GM19324 (cell line): ENCODE data around the gene MYO1D.
A peak's percentile ranks its signal among the peaks of the same experiment; 100 is the strongest.

ENCODE experiments used
- ATAC-seq: cut with Tn5 transposase; IDR thresholded peaks from one replicate; pipeline ENCODE4 v1.9.1; 2021; ENCODE audit warnings: mild to moderate bottlenecking, moderate library complexity; ENCODE audit not compliant: unreplicated experiment, low FRiP score

The MYO1D gene

DNA sequence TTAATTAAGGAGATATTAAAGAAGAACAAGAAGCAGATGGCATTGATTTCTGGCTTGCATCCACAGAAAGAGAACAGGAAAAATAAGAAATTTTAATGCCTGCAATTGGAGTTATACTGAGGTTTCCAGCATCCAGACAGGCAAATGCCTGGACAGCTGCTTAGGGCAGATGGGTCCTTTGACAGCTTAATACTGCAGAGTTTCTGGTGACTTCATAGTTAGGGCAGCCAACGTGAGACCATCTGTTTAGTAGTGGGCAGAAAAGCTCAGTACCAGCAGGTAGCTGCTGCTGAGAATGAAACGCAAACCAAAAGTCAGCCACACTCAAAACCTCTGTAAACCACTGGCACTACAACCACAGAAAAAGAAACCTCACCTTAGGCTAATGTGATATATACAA, 280.3 kb downstream of the MYO1D start:
- no peak for ATAC-seq

DNA sequence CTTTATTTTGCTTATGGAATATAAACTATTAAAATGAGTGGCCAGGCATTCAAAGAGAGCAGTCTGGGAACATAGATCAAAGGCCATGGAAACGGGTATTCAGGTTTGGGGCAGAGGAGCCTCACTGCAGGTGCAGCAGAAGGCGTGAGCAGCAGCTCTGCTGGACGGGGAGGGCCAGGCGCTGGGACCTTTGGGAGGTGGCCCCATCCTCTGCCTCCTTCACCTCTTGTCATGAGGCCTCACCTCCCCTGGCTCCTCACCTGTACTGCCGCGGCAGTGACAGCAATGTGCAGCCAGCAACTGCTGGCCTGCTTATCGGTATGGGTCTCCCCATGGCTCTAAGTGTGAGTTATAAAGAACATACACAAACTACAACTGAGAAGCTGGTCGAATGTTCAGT, 280.7 kb downstream of the MYO1D start:
- ATAC-seq: no peak

DNA sequence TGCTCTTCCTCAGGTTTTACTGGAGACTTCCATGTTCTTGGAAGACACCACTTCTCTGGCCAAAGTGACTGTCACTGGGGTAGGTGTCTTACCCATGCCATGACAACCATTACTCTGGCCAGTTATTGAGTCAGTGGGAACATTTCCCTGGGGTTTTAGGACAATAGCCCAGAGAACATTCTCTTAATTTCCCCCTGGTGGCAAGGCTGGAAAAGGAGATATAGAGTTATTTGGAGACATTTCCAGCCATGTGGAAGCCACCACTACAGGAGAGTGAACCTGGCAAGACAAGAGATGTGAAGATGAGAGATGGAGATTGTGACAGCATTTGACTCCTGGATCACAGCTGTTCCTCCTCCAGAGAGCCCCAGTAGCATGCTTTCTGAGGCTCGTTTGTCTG, 283.9 kb downstream of the MYO1D start:
- ATAC-seq: no peak

DNA sequence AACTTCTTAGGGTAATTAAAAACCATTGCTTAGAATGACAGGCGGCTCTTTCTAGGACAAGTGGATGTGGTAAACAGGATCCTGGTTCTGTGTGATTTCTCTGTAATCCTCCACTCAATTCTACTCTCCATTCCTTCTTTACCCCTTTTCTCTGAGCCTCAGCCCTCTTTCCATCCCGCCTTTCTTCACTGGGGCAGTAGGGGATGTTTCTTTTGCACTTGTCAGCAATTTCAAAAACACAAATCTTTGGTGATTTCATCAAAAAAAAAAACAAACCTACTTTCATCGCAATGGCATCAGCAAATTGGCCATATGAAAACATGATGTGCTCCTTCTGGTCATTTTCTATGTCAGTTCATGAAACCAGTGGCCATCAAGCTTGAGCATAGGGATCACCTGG, 285.5 kb downstream of the MYO1D start:
- ATAC-seq: no peak

DNA sequence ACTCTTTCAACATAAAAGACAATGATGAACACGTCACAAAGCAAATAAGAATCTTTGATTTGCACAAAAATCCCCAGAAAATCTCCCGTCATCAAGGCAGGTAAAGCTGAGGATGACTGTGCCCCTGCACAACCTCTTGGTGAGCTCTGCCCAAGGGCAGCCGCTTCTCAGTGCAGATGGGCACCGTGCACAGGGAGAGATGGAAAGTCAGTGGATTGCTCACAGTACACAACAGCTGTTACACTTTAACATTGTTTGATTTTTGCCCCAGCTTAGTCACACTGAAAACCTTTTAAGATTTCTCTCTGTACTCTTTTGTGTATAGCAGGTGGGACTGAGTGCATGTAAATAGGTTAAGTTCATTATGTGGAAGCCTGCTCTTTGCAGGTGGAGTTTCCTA, 285.9 kb downstream of the MYO1D start:
- no peak for ATAC-seq

DNA sequence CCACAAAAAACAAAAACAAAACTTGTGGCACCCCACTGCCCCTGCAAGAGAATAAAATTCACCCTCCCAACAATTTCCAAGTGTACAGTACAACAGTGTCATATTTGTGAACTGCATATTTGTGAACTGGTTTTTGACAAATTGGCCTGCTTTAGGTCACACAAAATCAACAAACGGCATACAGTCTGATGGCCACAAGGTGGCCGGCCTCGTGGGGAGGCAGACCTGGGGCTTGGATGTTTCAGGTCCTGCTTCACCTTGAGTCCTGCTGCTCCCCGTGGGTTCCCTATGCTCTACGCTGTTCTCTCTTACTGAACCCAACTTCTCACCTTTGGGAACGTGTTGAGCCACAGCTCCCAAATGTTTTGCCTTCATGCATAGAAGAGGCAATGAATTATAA, 287.9 kb downstream of the MYO1D start:
- ATAC-seq: no peak

DNA sequence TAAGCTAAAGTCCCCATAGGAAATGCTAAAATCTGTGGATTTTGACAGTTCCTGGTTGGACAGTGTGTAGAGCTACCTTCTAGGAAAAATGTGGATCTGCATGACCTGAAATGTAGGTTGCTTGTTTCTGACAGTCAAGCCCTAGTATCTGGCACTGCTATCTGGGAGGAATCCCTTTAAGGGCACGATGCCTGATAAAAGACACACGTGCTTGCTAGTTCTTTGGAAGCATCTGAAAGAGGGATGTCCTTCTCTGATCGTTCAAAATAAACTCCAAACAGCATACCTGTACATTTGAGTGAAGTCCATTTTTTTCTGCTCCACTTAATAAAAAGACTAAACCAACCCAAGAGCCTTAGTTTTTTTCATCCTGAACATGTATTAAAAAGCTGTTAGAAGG, 288.8 kb downstream of the MYO1D start:
- no peak for ATAC-seq

DNA sequence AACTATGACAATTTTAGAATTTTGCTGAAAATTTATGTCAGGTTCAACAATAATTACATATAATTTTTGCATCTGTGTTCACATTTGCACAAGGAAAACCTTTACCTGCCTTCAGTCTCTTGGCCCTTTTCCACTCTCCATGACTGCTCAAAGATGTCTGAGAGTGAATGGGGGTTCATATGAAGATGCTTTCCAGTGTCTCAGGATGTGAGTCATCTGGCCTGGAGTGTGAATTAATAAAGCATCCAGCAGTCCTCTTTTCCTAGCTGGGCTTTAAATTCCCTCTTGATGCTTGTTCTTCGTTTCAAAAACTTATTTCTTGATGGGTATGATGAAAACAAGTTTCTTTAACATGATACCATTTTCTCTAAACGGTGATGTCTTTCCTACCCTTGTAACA, 290.3 kb downstream of the MYO1D start:
- ATAC-seq: no peak

DNA sequence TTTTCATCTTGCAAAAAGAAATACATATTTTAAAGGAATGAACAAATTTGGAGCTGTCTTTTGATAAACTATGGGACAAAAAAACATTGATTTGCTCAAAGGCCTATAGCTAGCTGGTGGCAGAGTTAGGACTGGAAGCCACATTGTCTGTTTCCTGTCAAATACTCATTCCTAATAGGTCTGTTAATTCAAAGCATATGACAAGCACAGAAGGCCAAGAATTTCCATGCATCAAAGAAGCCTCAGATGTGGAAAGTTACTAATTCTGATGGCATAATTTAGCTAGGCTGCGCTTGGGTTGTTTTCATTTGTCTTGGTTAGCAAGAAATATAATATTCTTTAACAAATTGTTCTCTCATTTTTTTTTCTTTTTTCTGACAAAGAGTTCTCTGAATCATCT, 292.1 kb downstream of the MYO1D start:
- no peak for ATAC-seq

DNA sequence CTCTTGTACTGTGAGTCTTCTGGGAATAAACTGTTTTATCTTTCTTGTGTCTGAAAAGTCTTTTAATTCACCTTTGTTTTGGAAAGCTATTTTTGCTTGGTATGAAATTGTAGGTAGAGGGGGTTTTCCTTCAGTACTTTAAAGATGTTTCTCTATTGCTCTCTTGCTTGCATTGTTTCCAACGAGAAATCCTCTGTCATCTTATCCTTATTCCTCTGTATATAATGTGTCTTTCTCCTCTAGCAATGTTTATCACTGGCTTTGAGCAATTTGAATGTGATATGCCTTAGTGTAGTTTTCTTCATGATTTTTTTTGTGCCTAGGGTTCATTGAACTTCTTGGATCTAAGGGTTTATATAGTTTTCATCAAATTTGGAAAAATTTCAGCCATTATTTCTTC, 293.9 kb downstream of the MYO1D start:
- no peak for ATAC-seq

DNA sequence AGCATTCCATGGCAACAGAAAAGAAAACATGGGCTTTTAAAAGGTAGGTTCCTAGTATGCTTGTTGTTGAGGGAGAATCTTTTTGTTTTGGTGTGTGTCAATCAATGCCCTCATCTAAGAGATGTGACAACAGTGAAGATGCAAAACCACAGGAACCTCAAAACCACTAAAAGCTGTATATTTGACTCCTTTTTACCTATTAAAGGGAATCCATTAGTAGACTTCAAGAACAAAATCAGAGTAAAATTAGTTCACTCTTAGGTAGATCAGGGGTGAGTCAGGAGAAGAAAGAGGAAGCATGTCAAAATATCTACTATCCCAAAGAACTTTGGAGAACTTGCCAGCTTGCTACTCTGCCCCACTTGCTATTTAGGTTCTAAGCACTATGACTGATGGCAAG, 301.1 kb downstream of the MYO1D start:
- no peak for ATAC-seq

DNA sequence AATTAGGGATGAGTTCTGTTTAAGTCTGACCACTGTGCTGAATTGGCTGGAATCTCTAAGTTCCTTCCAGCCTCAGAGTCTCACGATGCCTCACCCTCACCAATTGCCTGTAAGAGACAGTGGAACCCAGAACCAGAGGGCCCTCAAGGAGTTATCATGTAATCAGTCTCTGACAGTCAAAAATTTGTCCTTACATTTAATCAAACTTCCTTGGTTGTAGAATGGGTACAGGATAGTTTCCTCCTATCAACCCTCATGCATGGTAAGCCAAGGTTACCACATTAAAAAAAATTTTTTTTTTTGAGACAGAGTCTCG, 306.9 kb downstream of the MYO1D start:
- ATAC-seq: no peak

DNA sequence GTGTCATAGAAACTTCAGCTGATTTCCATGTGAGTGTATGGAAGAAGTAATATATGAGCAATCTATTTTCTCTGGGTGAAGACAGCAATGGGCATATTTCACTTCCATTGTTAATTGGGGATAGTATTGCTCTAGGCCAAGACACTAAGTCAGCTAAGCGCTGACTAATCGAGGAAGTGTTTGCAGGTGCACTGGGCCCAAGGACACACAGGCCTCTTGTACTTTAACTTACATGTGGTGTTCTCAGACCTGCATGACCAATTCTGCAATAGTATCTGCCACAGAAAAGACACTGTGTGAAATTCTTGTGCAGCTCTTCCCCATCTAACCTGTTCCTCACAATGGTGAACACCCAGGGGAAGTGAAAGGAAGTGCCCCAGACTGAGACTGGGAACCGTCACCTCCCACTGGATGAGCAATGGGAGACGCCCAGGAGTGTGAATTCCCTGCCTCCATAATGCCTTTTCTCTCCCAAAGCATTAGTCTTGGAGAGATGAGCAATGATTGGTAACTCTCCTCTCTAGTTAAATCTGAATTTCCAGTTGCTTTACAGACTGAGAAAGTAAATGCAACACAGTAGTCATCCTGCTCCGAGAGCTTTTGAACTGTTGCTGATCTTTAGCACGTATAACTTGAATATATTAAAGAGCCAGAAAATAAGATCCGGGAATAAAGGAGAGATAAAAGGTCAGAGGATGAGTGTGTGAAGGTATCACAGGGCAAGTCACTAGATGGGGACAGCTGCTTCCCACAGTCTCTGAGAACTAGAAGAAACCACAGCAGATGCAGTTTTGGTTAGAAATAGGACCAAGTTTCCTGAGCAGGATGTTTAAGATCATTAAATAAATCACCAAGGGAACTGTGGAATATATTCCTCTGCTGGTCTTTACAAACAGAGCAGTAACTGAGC, 307.5 kb downstream of the MYO1D start:
- no peak for ATAC-seq

DNA sequence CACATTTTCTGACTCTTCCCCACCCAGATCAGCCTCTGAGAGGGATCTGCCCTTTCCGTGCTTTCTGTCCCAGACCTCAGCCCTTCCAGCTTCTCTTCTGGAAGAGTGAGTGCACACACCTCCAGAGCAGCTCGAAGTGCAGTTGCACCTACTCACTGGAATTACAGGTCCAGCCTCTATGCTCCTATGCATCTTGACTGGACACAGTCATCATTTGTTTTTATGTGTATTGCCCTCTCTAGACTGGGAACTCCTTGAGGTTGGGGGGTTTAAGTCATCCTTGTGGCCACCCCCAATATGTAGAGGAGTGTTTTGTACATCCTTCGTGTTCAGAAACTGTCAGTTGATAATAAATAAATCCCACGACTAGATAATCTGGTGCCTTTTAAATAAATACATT, 308.2 kb downstream of the MYO1D start:
- no peak for ATAC-seq

DNA sequence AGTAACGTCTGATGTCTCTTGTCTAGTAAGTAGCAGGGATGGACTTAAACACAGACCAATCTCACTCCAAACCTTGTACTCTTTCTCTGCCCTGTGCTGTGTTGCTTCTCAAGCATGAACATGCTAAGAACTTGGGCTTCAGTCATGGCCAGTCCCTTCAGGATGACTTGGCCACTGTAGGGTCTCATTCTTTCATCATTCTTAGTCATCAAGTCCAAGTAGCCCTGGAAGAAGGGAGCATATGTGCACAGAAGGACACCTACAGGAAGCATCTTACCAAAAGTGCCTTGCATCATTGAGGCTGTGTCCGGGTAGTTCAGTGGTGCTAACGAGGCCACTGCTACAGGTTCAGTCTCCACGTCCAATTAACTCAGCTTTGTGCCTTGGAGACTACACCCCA, 309.4 kb downstream of the MYO1D start:
- no peak for ATAC-seq

DNA sequence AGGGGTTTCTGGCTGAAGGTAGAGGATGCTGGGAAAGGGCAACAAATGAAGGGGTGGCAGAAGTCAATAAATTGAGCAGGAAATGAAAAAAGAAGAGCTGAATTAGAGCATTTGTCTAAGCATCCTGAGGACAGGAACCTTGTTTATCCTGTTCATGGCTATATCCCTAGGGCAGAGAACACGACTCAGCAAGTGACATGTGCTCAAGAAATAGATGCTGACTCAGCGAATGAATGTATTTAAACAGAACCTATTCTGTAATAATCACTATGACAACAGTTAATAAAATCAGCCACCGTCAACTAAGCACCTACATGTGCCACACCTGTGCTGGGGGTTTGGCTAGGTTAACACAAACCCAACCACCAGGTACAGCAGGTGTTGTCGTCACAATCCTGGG, 309.8 kb downstream of the MYO1D start:
- no peak for ATAC-seq

DNA sequence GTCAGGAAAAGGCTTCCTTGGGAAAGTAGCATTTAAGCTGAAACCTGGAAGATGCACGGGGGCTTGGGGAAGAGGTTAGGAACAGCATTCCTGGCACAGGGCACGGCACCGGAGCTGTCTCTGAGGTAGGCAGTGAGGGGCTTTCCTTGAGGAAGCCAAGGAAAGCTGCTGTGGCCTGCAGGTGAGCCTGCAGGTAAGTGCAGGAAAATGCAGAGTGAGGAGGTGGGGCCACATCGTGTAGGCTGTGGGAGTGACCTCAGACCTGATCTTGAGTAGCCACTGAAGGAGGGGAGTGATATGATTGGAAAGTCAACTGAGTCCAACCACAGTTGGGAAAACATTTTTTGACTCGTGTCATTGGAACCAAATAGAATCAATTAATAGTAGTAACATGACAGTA, 310.6 kb downstream of the MYO1D start:
- ATAC-seq: no peak

DNA sequence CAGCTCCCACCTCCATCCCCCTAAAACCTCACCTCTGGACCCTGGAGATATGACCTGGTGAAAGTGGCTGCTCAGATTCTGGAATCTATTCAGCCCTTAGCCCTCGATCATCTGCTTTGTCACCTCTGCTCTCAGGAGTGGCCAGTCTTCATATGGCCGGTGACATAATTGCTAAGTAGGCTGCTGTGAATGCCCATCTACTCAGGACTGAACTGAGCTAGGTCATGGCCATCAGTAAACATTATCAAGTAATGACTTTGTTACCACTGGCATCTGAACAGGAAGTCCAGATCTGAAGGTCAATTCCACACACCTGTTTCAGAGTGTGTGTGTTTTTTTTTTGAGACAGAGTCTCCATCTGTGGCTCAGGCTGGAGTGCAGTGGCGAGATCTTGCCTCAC, 311.5 kb downstream of the MYO1D start:
- no peak for ATAC-seq

DNA sequence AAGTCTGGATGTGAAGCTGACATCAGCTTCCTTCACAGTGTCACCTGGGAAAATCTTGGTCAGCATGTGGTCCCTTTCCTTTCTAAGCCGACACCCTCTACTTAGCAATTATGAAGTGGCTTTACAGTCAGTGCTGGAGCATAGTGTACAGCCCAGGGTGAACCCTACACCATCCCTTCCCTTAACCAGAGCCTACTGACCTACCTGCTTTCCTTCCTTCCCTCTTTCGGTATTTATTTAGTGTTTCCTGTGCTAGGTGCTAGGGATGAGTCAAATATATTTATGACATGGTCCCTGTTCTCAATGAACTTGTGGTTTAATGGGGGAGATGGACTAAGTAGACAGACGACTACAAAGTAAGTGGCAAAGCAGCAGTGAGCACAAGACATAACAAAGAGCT, 312.6 kb downstream of the MYO1D start:
- ATAC-seq: no peak

DNA sequence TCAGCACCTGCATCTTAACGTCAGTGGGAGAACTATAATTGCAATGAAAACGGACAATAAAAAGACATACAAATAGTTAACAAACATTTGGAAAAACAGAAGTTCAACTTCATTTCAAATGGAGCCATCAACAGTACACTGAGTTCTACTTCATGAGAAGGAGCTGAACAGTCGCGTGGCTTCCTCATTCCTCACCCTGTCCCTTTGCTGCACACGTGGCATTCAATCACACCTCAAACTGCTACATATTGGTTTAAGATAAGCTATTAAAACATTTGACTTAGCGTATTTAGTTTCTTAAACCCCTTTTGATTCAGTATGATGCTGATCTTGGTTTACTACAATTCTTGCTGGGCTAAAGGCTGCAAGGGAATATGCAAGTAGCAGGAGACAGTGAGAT, 313.3 kb downstream of the MYO1D start:
- no peak for ATAC-seq

DNA sequence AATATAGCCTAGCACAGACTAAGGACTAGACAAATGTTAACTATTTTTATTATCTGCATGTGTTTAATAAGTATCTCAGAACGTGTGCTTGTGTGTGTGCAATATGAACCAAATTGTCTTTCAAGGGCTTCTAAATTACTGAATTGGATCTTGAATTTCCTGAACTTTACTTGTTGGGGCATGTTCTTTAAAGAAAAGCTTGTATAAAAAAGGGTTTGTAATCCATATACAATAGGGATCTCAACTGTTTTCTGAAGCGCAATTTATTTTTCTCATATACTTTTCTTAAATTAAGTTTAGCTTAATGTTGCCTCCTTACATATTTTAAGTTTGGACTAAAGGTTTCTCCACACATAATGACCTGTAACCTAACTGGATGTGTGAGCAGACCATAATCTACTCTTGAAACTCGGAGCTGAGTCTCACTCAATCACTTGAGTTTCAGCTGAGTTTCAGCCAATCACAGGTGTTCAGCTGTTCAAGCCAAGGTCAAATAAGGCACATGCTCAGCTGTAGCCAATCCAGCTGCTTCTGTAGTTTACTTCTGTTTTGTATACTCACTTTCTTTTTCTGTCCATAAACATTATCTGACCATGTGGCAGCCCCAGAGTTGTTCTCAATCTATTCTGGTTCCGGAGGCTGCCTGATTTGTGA, 317.8 kb downstream of the MYO1D start:
- peak; percentile 64 for ATAC-seq

DNA sequence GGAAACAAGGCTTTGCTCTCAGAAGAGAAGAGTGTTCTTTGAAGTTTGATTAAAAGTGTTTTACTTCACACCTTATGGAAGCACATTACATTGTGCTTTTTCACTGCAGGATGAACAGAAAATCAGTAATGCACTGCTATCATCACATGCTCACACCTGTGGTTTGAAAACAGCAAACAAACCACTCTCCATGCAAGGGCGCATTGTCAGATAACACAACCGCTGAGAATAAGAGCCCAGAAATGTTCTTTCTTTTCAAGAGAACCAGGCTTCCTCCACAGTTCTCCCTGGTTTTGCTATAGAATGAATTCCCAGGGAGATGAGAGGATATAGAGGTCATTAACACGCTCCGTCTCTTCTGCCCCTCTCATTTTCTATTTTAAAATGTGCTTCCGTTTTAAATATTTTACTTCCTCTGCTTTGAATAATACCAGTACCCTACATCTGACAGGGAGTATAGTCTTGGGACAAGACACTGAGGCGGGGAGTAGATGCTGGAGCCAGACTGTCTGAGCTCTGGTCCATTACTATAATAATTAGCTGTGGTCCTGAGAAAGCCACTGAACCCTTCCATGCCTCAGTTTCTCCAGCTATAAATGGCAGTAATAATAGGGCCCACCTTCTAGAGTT, 318.5 kb downstream of the MYO1D start:
- ATAC-seq: no peak
